NCI-H748 (cell line): Measurements from ENCODE around the gene EML6.

Experiments
- DNase-seq: peaks from one replicate; lab custom pipeline; 2025; ENCODE audit not compliant: unreplicated experiment; lab: John Stamatoyannopoulos, UW

Gene EML6

GRCh38 chr2:54936766-54937165 lies 213.3 kb downstream of the EML6 start:
- no peak for DNase-seq

- DNase-seq: no peak
Observed at GRCh38 chr2:54939446-54940118, 216.1 kb downstream of the EML6 start.

GRCh38 chr2:54940723-54941122 lies 217.3 kb downstream of the EML6 start:
- DNase-seq: no peak

GRCh38 chr2:54941248-54941984 lies 218.0 kb downstream of the EML6 start:
- no peak for DNase-seq

GRCh38 chr2:54942373-54942772 lies 218.9 kb downstream of the EML6 start:
- DNase-seq: no peak

GRCh38 chr2:54944724-54945326 lies 221.4 kb downstream of the EML6 start:
- DNase-seq: no peak

- no peak for DNase-seq
Observed at GRCh38 chr2:54945391-54946219, 222.1 kb downstream of the EML6 start.

- DNase-seq: no peak
Observed at GRCh38 chr2:54946220-54946805, 222.9 kb downstream of the EML6 start.

- no peak for DNase-seq
Observed at GRCh38 chr2:54947136-54947535, 223.7 kb downstream of the EML6 start.

GRCh38 chr2:54947646-54948045 lies 224.2 kb downstream of the EML6 start:
- no peak for DNase-seq

GRCh38 chr2:54948120-54948519 lies 224.7 kb downstream of the EML6 start:
- DNase-seq: no peak

- no peak for DNase-seq
Observed at GRCh38 chr2:54949431-54949830, 226.0 kb downstream of the EML6 start.

- no peak for DNase-seq
Observed at GRCh38 chr2:54950811-54951210, 227.3 kb downstream of the EML6 start.

GRCh38 chr2:54952425-54952824 lies 229.0 kb downstream of the EML6 start:
- DNase-seq: no peak

- DNase-seq: no peak
Observed at GRCh38 chr2:54952978-54953456, 229.6 kb downstream of the EML6 start.

- DNase-seq: no peak
Observed at GRCh38 chr2:54954158-54954557, 230.7 kb downstream of the EML6 start.

GRCh38 chr2:54954705-54955357 lies 231.4 kb downstream of the EML6 start:
- DNase-seq: no peak

- DNase-seq: no peak
Observed at GRCh38 chr2:54955358-54956110, 232.1 kb downstream of the EML6 start.

GRCh38 chr2:54956111-54956627 lies 232.7 kb downstream of the EML6 start:
- DNase-seq: no peak
